ENCODE results near the gene NANOS3.
A peak's percentile ranks its signal among the peaks of the same experiment; 100 is the strongest.

Gene NANOS3

GRCh38 chr19:13865571-13866462 lies 11.1 kb upstream of the NANOS3 start:
- Histone ChIP-seq H3K27me3 (ENCODE audit: low read depth) (no peaks in the 10 kb centered on the region), H3K9me3 (no peaks in the 10 kb centered on the region), H3K36me3 (replicated peaks) (no peaks in the 10 kb centered on the region), H3K4me3 (peak overlapping the region; percentile 44), H3K4me1 (peaks cover 6% of the 10 kb centered on the region)
- peak in 1 of 2 experiments; percentile 54 for DNase-seq (ENCODE audit: low spot score in 2 of 2)
- in situ Hi-C loops (cut with MboI; ENCODE audit: low sequenced_read_pairs) = no loop called here

DNA sequence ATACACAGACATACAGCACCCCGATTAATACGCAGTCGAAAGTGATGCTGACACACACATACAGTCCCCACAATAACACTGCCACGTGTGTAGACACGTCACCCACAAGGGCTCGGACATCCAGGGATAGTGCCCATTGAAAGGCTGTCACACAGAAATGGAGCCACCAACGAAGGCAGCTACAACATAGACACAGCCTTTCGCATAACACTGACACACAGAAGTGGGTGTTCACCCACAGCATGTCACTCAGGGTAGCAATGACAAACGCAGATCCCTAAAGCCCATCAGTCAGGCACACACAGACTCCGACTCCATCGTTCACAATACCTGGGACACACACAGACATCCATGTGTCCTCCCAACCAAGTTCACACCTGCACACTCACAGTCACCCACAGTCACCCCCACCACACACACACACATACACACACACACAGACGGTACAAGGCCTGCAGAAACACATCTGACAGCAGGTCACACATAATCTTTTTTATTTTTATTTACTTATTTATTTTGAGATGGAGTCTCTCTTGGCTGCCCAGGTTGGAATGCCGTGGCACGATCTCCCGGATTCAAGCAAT lies 10.4 kb upstream of the NANOS3 start:
- in situ Hi-C loops (cut with MboI; ENCODE audit: low sequenced_read_pairs) = no loop called here
- peak overlapping the region; percentile 44 for H3K4me3 ChIP-seq
- no peaks in the 10 kb centered on the region for H3K9me3 ChIP-seq
- no peak for DNase-seq (ENCODE audit: low spot score in 2 of 2)
- peaks cover 5% of the 10 kb centered on the region for H3K4me1 ChIP-seq
- no peaks in the 10 kb centered on the region for H3K27me3 ChIP-seq (ENCODE audit: low read depth)
- no peaks in the 10 kb centered on the region for H3K36me3 ChIP-seq (replicated peaks)

- Histone ChIP-seq H3K4me1 (no peaks in the 10 kb centered on the region), H3K4me3 (no peak overlapping the region), H3K36me3 (replicated peaks) (no peaks in the 10 kb centered on the region), H3K27me3 (ENCODE audit: low read depth) (no peaks in the 10 kb centered on the region), H3K9me3 (no peaks in the 10 kb centered on the region)
- no peak for DNase-seq (ENCODE audit: low spot score in 2 of 2)
- in situ Hi-C loops (cut with MboI; ENCODE audit: low sequenced_read_pairs) = no loop called here
These were observed 8.3 kb upstream of the NANOS3 start for GRCh38 chr19:13868663-13869062.

DNA sequence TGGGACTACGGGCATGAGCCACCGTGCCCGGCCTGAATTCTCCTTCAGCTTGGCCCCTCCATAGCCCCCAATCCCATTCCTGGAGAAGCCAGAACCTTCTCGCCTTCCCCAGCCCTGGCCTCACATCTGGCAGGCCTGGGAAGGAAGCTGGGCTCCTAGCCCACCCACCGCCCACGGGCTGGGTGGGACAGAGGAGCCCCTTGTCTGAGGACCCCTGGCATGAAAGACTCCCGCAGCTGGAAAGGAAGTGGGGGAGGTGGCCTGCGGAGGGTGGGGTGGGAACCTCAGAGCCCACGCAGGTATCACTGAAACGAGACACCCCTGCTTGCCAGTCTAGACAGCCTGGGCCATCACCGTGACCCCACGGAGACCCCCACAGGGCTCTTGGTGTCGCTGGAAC lies 7.7 kb upstream of the NANOS3 start:
- Histone ChIP-seq H3K27me3 (ENCODE audit: low read depth) (no peaks in the 10 kb centered on the region), H3K36me3 (replicated peaks) (no peaks in the 10 kb centered on the region), H3K9me3 (no peaks in the 10 kb centered on the region), H3K4me1 (no peaks in the 10 kb centered on the region; the same call in 1 of the 2 replicates), H3K4me3 (no peak overlapping the region)
- DNase-seq (ENCODE audit: low spot score in 2 of 2) = no peak
- in situ Hi-C loops (cut with MboI; ENCODE audit: low sequenced_read_pairs) = no loop called here

- no peaks in the 10 kb centered on the region for H3K36me3 ChIP-seq (replicated peaks)
- in situ Hi-C loops (cut with MboI; ENCODE audit: low sequenced_read_pairs) = no loop called here
- no peaks in the 10 kb centered on the region for H3K27me3 ChIP-seq (ENCODE audit: low read depth)
- no peak for DNase-seq (ENCODE audit: low spot score in 2 of 2)
- H3K4me1 ChIP-seq = no peaks in the 10 kb centered on the region; the same call in 1 of the 2 replicates
- H3K4me3 ChIP-seq = no peak overlapping the region
- H3K9me3 ChIP-seq = no peaks in the 10 kb centered on the region
These were observed 6.1 kb upstream of the NANOS3 start for GRCh38 chr19:13870873-13871272.

DNA sequence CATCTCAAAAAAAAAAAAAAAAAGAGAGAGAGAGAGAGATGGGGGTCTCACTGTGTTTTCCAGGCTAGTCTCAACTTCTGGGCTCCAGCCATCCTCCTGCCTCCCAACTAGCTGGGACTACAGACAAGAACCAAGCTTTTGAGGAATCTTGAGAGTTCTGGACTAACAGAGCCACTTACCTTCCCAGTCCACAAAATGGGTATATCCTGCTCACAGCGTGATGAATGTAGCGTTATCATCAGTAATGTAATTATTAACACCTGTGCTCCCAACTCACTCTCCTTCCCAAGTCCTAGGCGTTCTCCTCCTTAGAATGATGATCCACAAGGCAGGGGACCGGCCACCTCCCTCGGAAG lies 4.6 kb upstream of the NANOS3 start:
- in situ Hi-C loops (cut with MboI; ENCODE audit: low sequenced_read_pairs) = no loop called here
- H3K4me3 ChIP-seq = no peak overlapping the region
- no peaks in the 10 kb centered on the region for H3K27me3 ChIP-seq (ENCODE audit: low read depth)
- no peaks in the 10 kb centered on the region for H3K9me3 ChIP-seq
- H3K4me1 ChIP-seq = no peaks in the 10 kb centered on the region; the same call in 1 of the 2 replicates
- no peak for DNase-seq (ENCODE audit: low spot score in 2 of 2)
- no peaks in the 10 kb centered on the region for H3K36me3 ChIP-seq (replicated peaks)

DNA sequence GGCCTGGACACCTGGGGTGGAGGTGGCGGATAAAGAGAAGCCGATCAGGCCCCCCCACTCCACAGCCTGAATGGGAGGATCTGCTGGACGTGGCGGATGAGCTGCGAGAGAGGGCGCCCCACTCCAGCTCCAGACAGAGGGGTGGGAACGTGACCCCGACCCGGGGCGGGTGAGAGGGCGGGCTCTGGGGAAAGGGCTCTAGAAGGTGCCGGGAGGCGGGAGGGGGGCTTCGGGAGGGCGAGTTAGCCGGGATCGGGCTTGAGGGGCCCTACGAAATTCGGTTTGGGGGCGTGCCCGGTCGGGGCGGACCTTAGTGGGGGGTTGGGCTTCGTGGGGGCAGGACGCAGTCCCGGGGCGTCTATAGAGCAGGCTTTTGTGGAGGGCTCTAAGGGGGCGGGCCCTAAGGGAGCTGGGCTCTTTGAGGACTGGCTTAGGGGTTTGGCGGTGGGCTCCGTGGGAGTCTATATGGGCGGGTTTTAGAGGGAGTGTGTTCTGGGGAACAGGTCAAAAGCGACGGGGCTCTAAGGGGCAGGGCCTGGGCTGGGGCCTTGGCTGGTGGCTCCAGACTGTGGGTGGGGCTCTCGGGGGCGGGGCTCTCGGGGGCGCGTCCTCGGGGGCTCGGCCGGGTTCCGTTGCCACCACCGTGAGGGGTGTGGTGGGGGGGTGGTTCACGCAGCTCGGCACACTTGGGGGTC lies 4.1 kb upstream of the NANOS3 start:
- in situ Hi-C loops (cut with MboI; ENCODE audit: low sequenced_read_pairs) = no loop called here
- H3K27me3 ChIP-seq (ENCODE audit: low read depth) = no peaks in the 10 kb centered on the region
- DNase-seq (ENCODE audit: low spot score in 2 of 2) = no peak
- H3K4me3 ChIP-seq = no peak overlapping the region
- no peaks in the 10 kb centered on the region for H3K36me3 ChIP-seq (replicated peaks)
- H3K4me1 ChIP-seq = no peaks in the 10 kb centered on the region; the same call in 1 of the 2 replicates
- no peaks in the 10 kb centered on the region for H3K9me3 ChIP-seq

DNA sequence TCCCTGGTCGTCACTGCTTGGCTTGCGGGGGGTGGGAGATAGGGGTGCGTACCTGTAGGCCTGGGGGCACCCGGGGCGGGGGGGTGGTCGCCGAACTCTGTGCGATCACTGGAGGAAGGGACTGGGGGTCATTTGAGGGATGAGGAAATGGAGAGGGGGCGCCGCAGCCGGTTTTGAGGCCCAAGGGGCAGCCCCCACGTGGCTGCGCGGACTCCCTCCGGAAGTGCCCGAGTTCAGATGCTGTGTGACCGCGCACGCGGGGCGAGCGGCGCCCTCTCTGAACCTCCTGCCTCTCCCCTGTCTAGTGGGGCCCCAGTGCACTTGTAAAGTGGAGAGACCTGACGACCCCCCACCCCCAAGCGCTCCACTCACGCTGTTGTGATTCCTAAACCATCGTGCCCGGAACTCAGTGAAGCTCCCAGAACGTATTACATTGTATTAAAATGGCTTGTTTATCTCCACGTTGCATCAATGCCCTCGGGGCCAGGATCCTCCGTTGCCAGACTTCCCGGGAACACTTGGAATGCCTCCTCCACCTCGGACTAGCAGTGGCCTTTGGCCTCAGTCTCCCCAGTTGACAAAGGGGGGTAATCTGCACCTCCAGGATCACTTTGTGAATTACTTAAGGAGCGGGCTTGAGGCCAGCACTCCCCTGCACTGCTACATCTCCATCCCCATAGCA lies 3.0 kb upstream of the NANOS3 start:
- in situ Hi-C loops (cut with MboI; ENCODE audit: low sequenced_read_pairs) = no loop called here
- Histone ChIP-seq H3K4me3 (no peak overlapping the region), H3K27me3 (ENCODE audit: low read depth) (no peaks in the 10 kb centered on the region)

GRCh38 chr19:13875824-13876223 lies 1.1 kb upstream of the NANOS3 start:
- H3K9me3 ChIP-seq = no peaks in the 10 kb centered on the region
- in situ Hi-C loops (cut with MboI; ENCODE audit: low sequenced_read_pairs) = no loop called here
- DNase-seq (ENCODE audit: low spot score in 2 of 2) = no peak
- no peak overlapping the region for H3K4me3 ChIP-seq
- H3K4me1 ChIP-seq = peaks cover 9% of the 10 kb centered on the region
- H3K36me3 ChIP-seq (replicated peaks) = no peaks in the 10 kb centered on the region
- no peaks in the 10 kb centered on the region for H3K27me3 ChIP-seq (ENCODE audit: low read depth)

More for the DNA sequence above, 3.0 kb upstream of the NANOS3 start:
- Histone ChIP-seq H3K9me3 (no peaks in the 10 kb centered on the region), H3K36me3 (replicated peaks) (no peaks in the 10 kb centered on the region), H3K4me1 (no peaks in the 10 kb centered on the region; the same call in 1 of the 2 replicates)
- DNase-seq (ENCODE audit: low spot score in 2 of 2) = no peak

- Histone ChIP-seq H3K36me3 (replicated peaks) (no peaks in the 10 kb centered on the region), H3K9me3 (no peaks in the 10 kb centered on the region), H3K27me3 (ENCODE audit: low read depth) (no peaks in the 10 kb centered on the region), H3K4me3 (no peak overlapping the region), H3K4me1 (peaks cover 9% of the 10 kb centered on the region)
- no peak for DNase-seq (ENCODE audit: low spot score in 2 of 2)
- in situ Hi-C loops (cut with MboI; ENCODE audit: low sequenced_read_pairs) = no loop called here
These were observed 369 bp downstream of the NANOS3 start for GRCh38 chr19:13877303-13877702.

- Histone ChIP-seq H3K27me3 (ENCODE audit: low read depth) (no peaks in the 10 kb centered on the region), H3K4me1 (peaks cover 9% of the 10 kb centered on the region), H3K9me3 (no peaks in the 10 kb centered on the region), H3K4me3 (peak overlapping the region; percentile 11; the same call in 1 of the 2 replicates), H3K36me3 (replicated peaks) (no peaks in the 10 kb centered on the region)
- in situ Hi-C loops (cut with MboI; ENCODE audit: low sequenced_read_pairs) = loop anchor here (5.0 kb wide), 1 partner anchor 197 kb away; no protein-coding TSS in a partner anchor
- DNase-seq (ENCODE audit: low spot score in 2 of 2) = peak; percentile 89 to 98
These were observed 3.4 kb downstream of the NANOS3 start for GRCh38 chr19:13880059-13881043.

DNA sequence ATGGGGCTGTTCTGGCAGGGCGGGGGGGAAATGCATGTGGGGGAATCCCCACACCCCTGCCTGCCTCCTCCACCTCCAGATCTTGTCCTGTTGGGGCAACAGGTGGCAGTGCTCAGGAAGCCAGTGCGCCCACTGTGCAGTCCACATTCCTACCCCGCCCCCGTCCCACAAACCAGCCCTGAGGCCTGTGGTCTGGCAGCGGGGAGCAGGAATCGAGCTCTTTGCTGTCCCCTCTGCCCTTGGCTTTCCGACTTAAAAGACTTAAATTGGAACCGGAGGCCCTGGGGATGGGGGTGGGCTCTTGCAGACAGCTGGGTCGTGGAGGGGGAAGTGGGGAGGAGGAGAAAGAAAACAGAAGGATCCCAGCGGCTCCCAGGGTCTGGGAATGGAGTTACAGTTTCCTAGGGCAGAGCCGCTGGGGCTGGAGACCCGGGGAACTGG lies 4.3 kb downstream of the NANOS3 start:
- H3K36me3 ChIP-seq (replicated peaks) = no peaks in the 10 kb centered on the region
- no peak overlapping the region for H3K4me3 ChIP-seq
- peaks cover 9% of the 10 kb centered on the region for H3K4me1 ChIP-seq
- no peak for DNase-seq (ENCODE audit: low spot score in 2 of 2)
- no peaks in the 10 kb centered on the region for H3K27me3 ChIP-seq (ENCODE audit: low read depth)
- no peaks in the 10 kb centered on the region for H3K9me3 ChIP-seq
- in situ Hi-C loops (cut with MboI; ENCODE audit: low sequenced_read_pairs) = loop anchor here (5.0 kb wide), 1 partner anchor 196 kb away; no protein-coding TSS in a partner anchor

All from HAP-1 (cell line).